Hepatocyte (in vitro differentiated cells): ENCODE results near the gene P2RY2.

Source experiments
- EZH2 ChIP-seq: fragments of 200-600 bp; sonication (generic); IDR thresholded peaks from 2 replicates; pipeline ENCODE4 v1.6.1; 2016; ENCODE audit warnings: antibody characterized with exemption, mild to moderate bottlenecking, borderline replicate concordance
- TF ChIP-seq, protein P1 (sequence below): fragments of 200-600 bp; sonication (generic); IDR thresholded peaks from 2 replicates; pipeline ENCODE4 v1.5.1; 2016; ENCODE audit warnings: antibody characterized with exemption, mild to moderate bottlenecking; ENCODE audit not compliant: poor library complexity

DNA sequence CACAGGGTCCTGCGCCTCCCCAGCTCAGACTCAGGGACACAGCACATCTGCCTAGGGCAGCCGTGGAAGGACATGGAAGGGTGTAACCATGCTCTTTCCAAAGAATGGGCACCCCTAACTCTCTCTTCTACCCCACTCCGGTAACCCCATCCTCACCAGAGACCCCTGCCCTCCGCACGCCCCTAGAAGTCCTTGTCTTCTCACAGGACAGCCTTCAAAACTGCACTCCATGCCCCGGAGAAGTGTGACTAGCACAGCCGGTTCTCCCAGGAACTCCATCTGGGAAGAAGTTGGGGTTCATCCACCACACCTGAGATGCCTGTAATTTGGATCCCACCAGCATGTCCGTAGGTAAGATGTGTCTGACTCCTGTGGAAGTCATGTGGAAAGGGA is 25.0 kb downstream of the P2RY2 start:
- TF ChIP-seq, protein P1, sequence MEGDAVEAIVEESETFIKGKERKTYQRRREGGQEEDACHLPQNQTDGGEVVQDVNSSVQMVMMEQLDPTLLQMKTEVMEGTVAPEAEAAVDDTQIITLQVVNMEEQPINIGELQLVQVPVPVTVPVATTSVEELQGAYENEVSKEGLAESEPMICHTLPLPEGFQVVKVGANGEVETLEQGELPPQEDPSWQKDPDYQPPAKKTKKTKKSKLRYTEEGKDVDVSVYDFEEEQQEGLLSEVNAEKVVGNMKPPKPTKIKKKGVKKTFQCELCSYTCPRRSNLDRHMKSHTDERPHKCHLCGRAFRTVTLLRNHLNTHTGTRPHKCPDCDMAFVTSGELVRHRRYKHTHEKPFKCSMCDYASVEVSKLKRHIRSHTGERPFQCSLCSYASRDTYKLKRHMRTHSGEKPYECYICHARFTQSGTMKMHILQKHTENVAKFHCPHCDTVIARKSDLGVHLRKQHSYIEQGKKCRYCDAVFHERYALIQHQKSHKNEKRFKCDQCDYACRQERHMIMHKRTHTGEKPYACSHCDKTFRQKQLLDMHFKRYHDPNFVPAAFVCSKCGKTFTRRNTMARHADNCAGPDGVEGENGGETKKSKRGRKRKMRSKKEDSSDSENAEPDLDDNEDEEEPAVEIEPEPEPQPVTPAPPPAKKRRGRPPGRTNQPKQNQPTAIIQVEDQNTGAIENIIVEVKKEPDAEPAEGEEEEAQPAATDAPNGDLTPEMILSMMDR, result no peak
- no peak for TF ChIP-seq EZH2
